HepG2 (cell line): ENCODE results near the gene LRRC53. TPM values are rescaled to one million over a fixed set of nuclear protein-coding genes. Genes with fewer than 3 reads are reported as not detected.

Experiments
- ATAC-seq: fragments of 200-7000 bp; cut with Tn5 transposase; 3 replicates; pipeline ENCODE4 v1.9.1; 2020; ENCODE audit warnings: mild to moderate bottlenecking, moderate library complexity
- BruUV-seq: library from RNA; stranded (reverse); fragments of 400-500 nt; replicated peaks from 2 replicates; lab custom pipeline; 2021; lab: Mats Ljungman, UMichigan
- CTCF ChIA-PET: fragments of 300-600 bp; formaldehyde crosslinking; extraction: SDS; loops from one replicate; lab custom pipeline; 2021; ENCODE audit warnings: low total read pairs, inconsistent platforms, low intra/inter-chr PET ratio; lab: Yijun Ruan, JAX
- POLR2A ChIA-PET: fragments of 350-600 bp; sonication (Branson Sonifier 250); formaldehyde crosslinking; loops from one replicate; lab custom pipeline; 2020; ENCODE audit warnings: antibody characterized with exemption, inconsistent platforms; lab: Yijun Ruan, JAX
- DNase-seq: peaks from one replicate; pipeline ENCODE4 v3.0.0-alpha.2; 2015; ENCODE audit warnings: low spot score
- FAIRE-seq: peaks from 3 replicates; lab custom pipeline; 2011; peaks lifted over from hg19 to GRCh38; lab: Jason Lieb, UNC
- H2AFZ ChIP-seq: one replicate; pipeline ENCODE4 v1.6.1; 2011; ENCODE audit warnings: low read length, inconsistent platforms
- H3K27ac ChIP-seq: fragments of 300-600 bp; 3 replicates; pipeline ENCODE4 v1.8.0; 2011; ENCODE audit warnings: mixed run types, mild to moderate bottlenecking, mixed read lengths, low read length, inconsistent platforms; ENCODE audit not compliant: insufficient read depth; ENCODE audit errors: extremely low read length
- H3K27me3 ChIP-seq, 2 experiments: fragments of 200-600 bp in 1 of 2; 2 replicates in 1 of 2; 3 replicates in 1 of 2; pipeline versions ENCODE4 v1.6.0 to v1.8.0; 2011; ENCODE audit warnings: low read length in 2 of 2, mild to moderate bottlenecking in 2 of 2, moderate library complexity in 2 of 2, inconsistent platforms in 1 of 2; ENCODE audit not compliant: insufficient read depth in 2 of 2, control insufficient read depth in 1 of 2
- H3K36me3 ChIP-seq, 2 experiments: fragments of 200-600 bp in 1 of 2; replicated peaks in 1 of 2; 2 replicates in 1 of 2; 3 replicates in 1 of 2; pipeline versions ENCODE4 v1.5.1 to v1.8.0; 2011; ENCODE audit warnings: low read length in 2 of 2, inconsistent platforms in 1 of 2; ENCODE audit not compliant: insufficient read depth in 2 of 2, control insufficient read depth in 1 of 2
- H3K4me1 ChIP-seq: 2 replicates; pipeline ENCODE4 v1.5.1; 2012; ENCODE audit warnings: low read length, inconsistent platforms; ENCODE audit not compliant: insufficient read depth
- H3K4me2 ChIP-seq: 2 replicates; pipeline ENCODE4 v1.6.0; 2011; ENCODE audit warnings: low read depth, low read length, inconsistent platforms
- H3K4me3 ChIP-seq, 3 experiments: fragments of 200-600 bp in 1 of 3; sonication (generic), shearing (Covaris generic) in 1 of 3; replicated peaks in 1 of 3; 2 replicates each; pipeline ENCODE4 v1.5.1; 2011 to 2016; ENCODE audit warnings: low read length in 3 of 3, inconsistent platforms in 2 of 3, low read depth in 2 of 3, mild to moderate bottlenecking in 2 of 3, control low read depth in 1 of 3, mixed read lengths in 1 of 3; ENCODE audit not compliant: insufficient read depth in 1 of 3
- H3K79me2 ChIP-seq: one replicate; pipeline ENCODE4 v1.6.1; 2011; ENCODE audit warnings: low read length, inconsistent platforms; ENCODE audit not compliant: insufficient read depth
- H3K9ac ChIP-seq: 2 replicates; pipeline ENCODE4 v1.6.0; 2011; ENCODE audit warnings: mild to moderate bottlenecking, low read depth, low read length, inconsistent platforms; ENCODE audit not compliant: insufficient read depth
- H3K9me3 ChIP-seq: 2 replicates; pipeline ENCODE4 v1.5.1; 2012; ENCODE audit warnings: mild to moderate bottlenecking, low read length
- H4K20me1 ChIP-seq: 2 replicates; pipeline ENCODE4 v1.6.0; 2011; ENCODE audit warnings: inconsistent platforms, mild to moderate bottlenecking, low read length, moderate library complexity; ENCODE audit not compliant: insufficient read depth
- BRF2 ChIP-seq: sonication (generic); formaldehyde crosslinking; IDR thresholded peaks from 2 replicates; pipeline ENCODE4 v1.8.1; 2022; ENCODE audit warnings: mild to moderate bottlenecking, missing genetic modification reagents
- CENPX ChIP-seq: sonication (generic); formaldehyde crosslinking; IDR thresholded peaks from 2 replicates; pipeline ENCODE4 v1.9.0; 2021; ENCODE audit warnings: mild to moderate bottlenecking, missing genetic modification reagents, moderate library complexity
- PTBP1 ChIP-seq: fragments of 200-400 bp; formaldehyde crosslinking; IDR thresholded peaks from 2 replicates; pipeline ENCODE4 v1.6.1; 2018; ENCODE audit warnings: low read length, low read depth; ENCODE audit not compliant: poor library complexity, severe bottlenecking
- SIN3B ChIP-seq: fragments of 150-350 bp; IDR thresholded peaks from 2 replicates; pipeline ENCODE4 v1.6.1; 2014; ENCODE audit warnings: low read length
- SIX1 ChIP-seq: sonication (generic); formaldehyde crosslinking; IDR thresholded peaks from 2 replicates; pipeline ENCODE4 v1.4.0; 2020; ENCODE audit warnings: missing genetic modification reagents, borderline replicate concordance
- ZBTB39 ChIP-seq: sonication (generic); formaldehyde crosslinking; IDR thresholded peaks from 2 replicates; pipeline ENCODE4 v1.5.0; 2020; ENCODE audit warnings: missing genetic modification reagents
- ZFP36L2 ChIP-seq: sonication (generic); formaldehyde crosslinking; IDR thresholded peaks from 2 replicates; pipeline ENCODE4 v1.4.0; 2020; ENCODE audit warnings: missing genetic modification reagents
- ZNF160 ChIP-seq: sonication (generic); formaldehyde crosslinking; IDR thresholded peaks from 2 replicates; pipeline ENCODE4 v1.8.0; 2022; ENCODE audit warnings: mild to moderate bottlenecking, inconsistent platforms, missing genetic modification reagents
- ZNF281 ChIP-seq: sonication (generic); formaldehyde crosslinking; IDR thresholded peaks from 2 replicates; pipeline ENCODE4 v1.4.0; 2020; ENCODE audit warnings: missing genetic modification reagents, borderline replicate concordance
- WGBS: methylation state at CpG from one replicate; pipeline ENCODE4 v1.1.6; 2017; ENCODE audit warnings: low lambda C conversion rate; 5-methylcytosine and 5-hydroxymethylcytosine counted together
- in situ Hi-C: cut with HindIII; loops from 2 replicates; pipeline ENCODE4 v1.10.0; 2017; ENCODE audit warnings: low pct_unique_long_range_greater_than_20kb; ENCODE audit not compliant: extremely low pct_ligation_motif_present
- intact Hi-C: fragments of 100-400 bp; cut with micrococcal nuclease; formaldehyde crosslinking; loops from one replicate; pipeline ENCODE4 v1.10.0; 2022; ENCODE audit not compliant: unreplicated experiment
- polyA plus RNA-seq, 8 experiments: library from polyadenylated mRNA; depleted of rRNA in 3 of 8; stranded (reverse) in 7 of 8; unstranded in 1 of 8; fragments of >200 nt; fragmentation: Illumina TruSeq in 4 of 8; extraction: Trizol in 4 of 8; gene quantifications; 2 replicates each; pipeline versions ENCODE4 v1.2.1 to v1.2.3, GENCODE V29; 2011 to 2016; ENCODE audit warnings: low read depth in 4 of 8, missing spikeins in 1 of 8, mixed read lengths in 1 of 8; ENCODE audit not compliant: insufficient read depth in 1 of 8
- total RNA-seq, 5 experiments: library from RNA; depleted of rRNA; stranded (reverse); fragments of >200 nt; fragmentation: Illumina TruSeq; extraction: Trizol; gene quantifications; 2 replicates each; pipeline ENCODE4 v1.2.3, GENCODE V29; 2016; ENCODE audit warnings: low read depth in 1 of 5

Gene LRRC53
- total and polyA plus RNA-seq, 2 of the 13 experiments (the other 11 are each of a cell fraction or from before 2014, with no cell fraction given) = not detected

- FAIRE-seq = no peak
- Histone ChIP-seq H3K36me3 (no peaks in the 10 kb centered on the region), H3K9ac (no peak overlapping the region), H4K20me1 (no peaks in the 10 kb centered on the region), H3K27me3 (no peaks in the 10 kb centered on the region), H3K9me3 (no peaks in the 10 kb centered on the region), H3K4me3 (no peak overlapping the region), H3K4me1 (no peaks in the 10 kb centered on the region), H3K79me2 (no peaks in the 10 kb centered on the region), H2AFZ (no peak overlapping the region), H3K27ac (no peak overlapping the region), H3K4me2 (no peak overlapping the region)
- intact Hi-C loops (no loop called here), in situ Hi-C loops (no loop called here)
- BruUV-seq = no TSS peak
- DNase-seq = no peak
- WGBS = 29% methylated on average over 2 of the region's 2 CpGs
- no peak for TF ChIP-seq BRF2 (CRISPR knock-in tag)
- TF ChIP-seq ZNF160 (CRISPR knock-in tag) = no peak
- TF ChIP-seq ZBTB39 (CRISPR knock-in tag) = no peak
- no peak for TF ChIP-seq ZNF281
- TF ChIP-seq SIX1 = no peak
- TF ChIP-seq PTBP1 = no peak
- TF ChIP-seq ZFP36L2 (CRISPR knock-in tag) = no peak
- TF ChIP-seq CENPX (CRISPR knock-in tag) = no peak
- no peak for TF ChIP-seq SIN3B
- ChIA-PET CTCF (no interaction called here), POLR2A (no interaction called here)
- no peak for ATAC-seq
Observed at GRCh38 chr1:74423471-74423870, 88.9 kb downstream of the LRRC53 start.
